Adipocyte (in vitro differentiated cells): Measurements from ENCODE around the gene AJM1.
"Not testable (repeated sequence)": the region's sequence is repeated elsewhere in the genome, so short reads cannot be mapped to it uniquely, and the experiment has no call there.

Experiments
- DNase-seq: peaks from one replicate; pipeline ENCODE4 v3.0.0-alpha.2; 2015; ENCODE audit warnings: low read depth
- H3K27me3 ChIP-seq: replicated peaks from 2 replicates; pipeline ENCODE4 v1.7.0; 2013; ENCODE audit warnings: mild to moderate bottlenecking, low read length, moderate library complexity; ENCODE audit not compliant: control insufficient read depth, insufficient read depth
- H3K36me3 ChIP-seq: 2 replicates; pipeline ENCODE4 v1.7.0; 2013; ENCODE audit warnings: low read length, mild to moderate bottlenecking, moderate library complexity; ENCODE audit not compliant: control insufficient read depth, insufficient read depth, severe bottlenecking
- H3K4me1 ChIP-seq: 2 replicates; pipeline ENCODE4 v1.7.0; 2013; ENCODE audit warnings: mild to moderate bottlenecking, low read length, moderate library complexity; ENCODE audit not compliant: control insufficient read depth, insufficient read depth
- H3K4me3 ChIP-seq: 2 replicates; pipeline ENCODE4 v1.7.0; 2013; ENCODE audit warnings: mild to moderate bottlenecking, low read length, moderate library complexity
- H3K9ac ChIP-seq: 2 replicates; pipeline ENCODE4 v1.7.0; 2013; ENCODE audit warnings: mild to moderate bottlenecking, low read length, moderate library complexity
- H3K9me3 ChIP-seq: 2 replicates; pipeline ENCODE4 v1.7.0; 2013; ENCODE audit warnings: mild to moderate bottlenecking, low read length, moderate library complexity; ENCODE audit not compliant: control insufficient read depth

Gene AJM1

DNA sequence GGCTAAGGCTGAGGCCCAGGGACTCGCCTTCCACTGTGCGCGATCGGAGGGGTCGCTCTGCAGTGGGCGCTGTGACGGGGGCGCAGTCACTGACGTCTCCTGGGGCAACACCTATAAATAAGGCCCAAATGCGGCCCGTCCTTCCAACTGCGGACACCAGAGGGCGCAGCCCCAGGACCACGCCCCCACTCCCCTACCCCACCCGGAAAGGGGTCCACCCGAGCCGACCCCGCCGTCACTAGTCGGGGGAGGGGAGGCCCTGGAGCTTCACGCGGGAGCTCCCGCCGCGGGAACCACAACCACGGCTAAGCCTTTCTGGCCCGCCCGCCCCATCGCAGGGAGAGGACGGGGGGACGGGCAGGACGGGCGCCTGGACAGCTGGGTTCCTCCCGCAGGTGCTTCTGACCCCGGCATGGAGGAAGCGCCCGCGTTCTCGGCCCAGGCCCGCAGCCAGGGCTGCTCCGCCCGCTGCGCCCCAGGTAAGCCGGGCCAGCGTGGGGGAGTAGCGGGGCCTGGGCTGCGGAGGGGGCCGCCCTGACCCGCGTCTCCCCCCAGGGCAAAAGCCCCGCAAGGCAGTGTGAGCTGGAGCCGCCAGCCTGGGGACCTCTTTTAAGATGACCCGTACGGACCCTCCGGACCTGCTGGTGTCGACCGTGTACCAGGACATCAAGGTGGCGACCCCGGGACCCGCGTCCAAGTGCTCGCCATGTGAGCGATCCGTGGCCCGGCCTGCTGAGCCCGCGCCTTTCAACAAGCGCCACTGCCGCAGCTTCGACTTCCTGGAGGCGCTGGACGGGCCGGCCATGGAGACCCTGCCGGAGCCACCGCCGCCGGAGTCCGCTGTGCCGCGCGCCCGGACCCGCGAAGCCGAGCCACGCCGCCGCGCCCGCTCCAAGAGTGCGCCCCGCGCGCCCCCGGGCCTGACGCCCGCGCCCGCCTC, 1.8 kb downstream of the AJM1 start:
- H3K4me3 ChIP-seq, H3K27me3 ChIP-seq, H3K4me1 ChIP-seq, H3K9me3 ChIP-seq, H3K36me3 ChIP-seq, H3K9ac ChIP-seq: not testable (repeated sequence)
- DNase-seq, result peak; percentile 72

DNA sequence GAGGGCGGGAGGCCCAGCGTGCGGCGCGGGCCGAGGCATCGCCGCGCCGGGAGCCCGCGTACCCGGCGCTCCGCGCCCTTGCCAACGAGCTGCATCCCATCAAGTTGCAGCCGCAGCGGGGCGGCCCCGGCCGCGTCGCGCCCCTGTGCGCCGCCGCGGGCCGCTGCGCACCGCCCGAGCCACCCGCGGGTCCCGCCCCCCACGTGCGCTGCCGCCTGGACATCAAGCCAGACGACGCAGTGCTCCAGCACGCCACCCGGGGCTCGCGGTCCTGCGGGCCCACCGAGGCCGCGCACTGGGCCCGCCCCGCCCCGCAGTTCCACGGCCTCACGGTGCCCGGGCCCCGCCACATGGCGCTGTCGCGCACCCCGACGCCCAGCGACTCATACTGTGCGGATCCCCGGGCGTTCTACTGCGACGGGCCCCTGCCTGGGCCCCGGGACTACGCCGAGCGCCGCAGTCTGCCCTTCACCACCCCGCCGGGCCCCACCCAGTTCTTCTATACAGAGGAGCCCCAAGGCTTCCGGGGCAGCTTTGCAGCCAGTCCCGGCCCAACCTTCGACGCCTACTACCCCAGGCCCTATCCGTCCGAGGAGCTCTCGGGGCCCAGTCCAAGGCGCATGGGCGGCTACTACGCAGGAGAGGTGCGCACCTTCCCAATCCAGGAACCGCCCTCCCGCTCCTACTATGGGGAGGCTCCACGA, 2.6 kb downstream of the AJM1 start:
- Histone ChIP-seq H3K4me3 (no peak overlapping the region), H3K27me3 (no peaks in the 10 kb centered on the region), H3K9me3 (no peaks in the 10 kb centered on the region), H3K4me1 (peaks cover 11% of the 10 kb centered on the region), H3K9ac (no peak overlapping the region), H3K36me3 (peaks cover under 1% of the 10 kb centered on the region)
- peak; percentile 28 for DNase-seq

DNA sequence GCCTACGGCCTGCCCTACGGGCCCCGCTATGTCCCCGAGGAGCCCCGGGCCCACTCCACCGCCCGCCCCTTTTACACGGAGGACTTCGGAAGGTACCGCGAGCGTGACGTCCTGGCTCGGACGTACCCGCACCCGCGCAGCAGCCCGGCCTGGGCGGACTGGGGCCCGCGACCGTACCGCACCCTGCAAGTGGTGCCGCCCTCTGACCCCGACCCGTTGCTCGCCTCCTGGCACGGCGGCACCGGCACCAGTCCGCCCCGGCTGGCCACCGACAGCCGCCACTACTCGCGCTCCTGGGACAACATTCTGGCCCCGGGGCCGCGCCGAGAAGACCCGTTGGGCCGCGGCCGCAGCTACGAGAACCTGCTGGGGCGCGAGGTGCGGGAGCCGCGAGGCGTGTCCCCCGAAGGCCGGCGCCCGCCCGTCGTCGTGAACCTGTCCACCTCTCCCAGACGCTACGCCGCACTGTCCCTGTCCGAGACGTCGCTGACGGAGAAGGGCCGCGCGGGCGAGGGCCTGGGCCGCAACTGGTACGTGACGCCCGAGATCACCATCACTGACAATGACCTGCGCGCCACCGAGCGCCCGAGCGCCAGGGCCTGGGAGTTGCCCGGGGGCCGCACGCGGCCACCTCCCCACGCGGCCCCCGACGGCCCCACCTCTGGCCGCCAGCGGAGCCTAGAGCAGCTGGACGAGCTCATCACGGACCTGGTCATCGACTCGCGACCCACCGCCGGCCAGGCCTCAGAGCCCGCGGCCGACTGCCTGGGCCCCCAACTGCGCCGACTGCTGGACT, 3.4 kb downstream of the AJM1 start:
- no peak for DNase-seq
- no peaks in the 10 kb centered on the region for H3K27me3 ChIP-seq
- peaks cover 17% of the 10 kb centered on the region for H3K4me1 ChIP-seq
- H3K36me3 ChIP-seq, result no peaks in the 10 kb centered on the region
- H3K9ac ChIP-seq, result no peak overlapping the region
- H3K9me3 ChIP-seq, result no peaks in the 10 kb centered on the region
- no peak overlapping the region for H3K4me3 ChIP-seq

DNA sequence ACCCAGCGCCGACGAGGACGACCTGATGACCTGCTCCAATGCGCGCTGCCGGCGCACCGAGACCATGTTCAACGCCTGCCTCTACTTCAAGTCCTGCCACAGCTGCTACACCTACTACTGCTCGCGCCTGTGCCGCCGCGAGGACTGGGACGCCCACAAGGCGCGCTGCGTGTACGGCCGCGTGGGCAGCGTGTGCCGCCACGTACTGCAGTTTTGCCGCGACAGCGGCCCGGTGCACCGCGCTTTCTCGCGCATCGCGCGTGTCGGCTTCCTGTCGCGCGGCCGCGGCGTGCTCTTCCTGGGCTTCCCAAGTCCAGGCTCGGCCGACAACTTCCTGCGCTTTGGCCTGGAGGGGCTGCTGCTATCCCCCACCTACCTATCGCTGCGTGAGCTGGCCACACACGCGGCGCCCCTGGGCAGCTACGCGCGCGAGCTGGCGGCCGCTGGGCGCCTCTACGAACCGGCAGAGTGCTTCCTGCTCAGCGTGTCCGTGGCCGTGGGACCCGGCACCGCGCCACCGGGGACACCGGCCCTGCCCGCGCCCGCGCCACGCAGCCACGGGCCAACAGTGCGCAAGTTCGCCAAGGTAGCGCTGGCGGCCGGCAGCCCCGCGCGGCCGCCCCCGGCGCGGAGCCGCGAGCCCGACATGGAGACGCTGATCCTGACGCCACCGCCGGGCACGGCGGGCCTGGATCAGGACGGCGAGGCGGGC, 4.3 kb downstream of the AJM1 start:
- DNase-seq, result peak; percentile 27
- H3K4me3 ChIP-seq, result no peak overlapping the region
- peaks cover 6% of the 10 kb centered on the region for H3K36me3 ChIP-seq
- peak overlapping the region; percentile 39 for H3K9ac ChIP-seq
- no peaks in the 10 kb centered on the region for H3K27me3 ChIP-seq
- H3K9me3 ChIP-seq, result no peaks in the 10 kb centered on the region
- peaks cover 14% of the 10 kb centered on the region for H3K4me1 ChIP-seq

DNA sequence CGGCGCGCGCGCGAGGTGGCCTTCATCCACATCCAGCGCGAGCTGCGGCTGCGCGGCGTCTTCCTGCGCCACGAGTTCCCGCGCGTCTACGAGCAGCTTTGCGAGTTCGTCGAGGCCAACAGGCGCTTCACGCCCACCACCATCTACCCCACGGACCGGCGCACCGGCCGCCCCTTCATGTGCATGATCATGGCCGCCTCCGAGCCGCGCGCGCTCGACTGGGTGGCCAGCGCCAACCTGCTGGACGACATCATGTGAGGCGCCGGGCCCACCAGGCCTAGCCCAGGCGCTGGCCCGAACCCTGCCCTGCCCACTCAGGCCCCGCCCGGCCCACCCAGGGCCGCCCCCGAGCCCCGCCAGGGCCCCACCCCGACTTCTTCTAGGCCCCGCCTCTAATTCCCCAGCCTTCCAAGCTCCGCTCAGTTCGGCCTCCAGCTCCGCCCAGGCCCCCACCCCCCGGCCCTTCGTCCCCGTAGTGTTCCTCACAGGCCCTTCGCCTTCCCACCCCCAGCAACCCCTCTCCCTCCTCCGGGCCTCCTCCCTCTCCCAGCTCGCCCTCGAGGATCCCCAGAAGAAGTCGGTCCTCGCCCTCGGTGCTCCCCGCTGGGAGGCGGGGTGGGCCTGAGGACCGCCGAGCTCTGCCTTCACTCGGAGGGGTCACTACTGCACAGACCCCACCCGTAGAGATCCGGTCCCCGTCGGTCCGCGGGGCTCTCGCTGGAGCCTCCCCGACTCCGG, 5.0 kb downstream of the AJM1 start:
- no peaks in the 10 kb centered on the region for H3K27me3 ChIP-seq
- peaks cover 8% of the 10 kb centered on the region for H3K4me1 ChIP-seq
- peak overlapping the region; percentile 97 for H3K4me3 ChIP-seq
- H3K36me3 ChIP-seq, result peaks cover 6% of the 10 kb centered on the region
- H3K9me3 ChIP-seq, result no peaks in the 10 kb centered on the region
- DNase-seq, result peak; percentile 88
- peak overlapping the region; percentile 96 for H3K9ac ChIP-seq

DNA sequence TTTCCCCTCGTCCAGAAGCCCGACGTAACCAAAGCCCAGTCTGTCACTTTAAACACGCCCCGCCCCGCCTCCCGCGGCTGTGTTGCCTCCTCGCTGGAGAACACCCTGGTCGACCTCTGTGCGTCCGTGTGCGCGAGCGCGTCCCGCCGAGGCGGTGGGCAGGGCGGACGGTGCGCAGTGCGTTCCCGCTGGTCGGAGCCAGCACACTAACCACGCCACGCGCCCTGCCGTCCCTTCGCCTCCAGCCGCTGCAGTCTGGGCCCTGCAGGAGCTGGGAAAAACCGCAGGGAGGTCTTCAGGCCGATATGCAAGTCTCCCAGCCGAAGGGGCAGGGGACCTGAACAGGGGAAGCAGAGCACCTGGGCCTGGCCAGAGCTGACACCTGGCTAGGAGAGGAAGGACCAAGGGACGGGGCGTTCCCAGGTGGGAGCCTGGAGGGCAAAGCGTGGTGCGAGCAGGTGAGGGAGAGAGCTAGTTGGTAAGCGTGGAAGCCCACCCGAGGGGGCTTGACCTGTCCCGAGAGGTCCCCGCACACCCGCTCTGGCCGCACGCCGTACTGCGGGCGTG, 5.6 kb downstream of the AJM1 start:
- DNase-seq, result peak; percentile 95
- Histone ChIP-seq H3K9ac (peak overlapping the region; percentile 96), H3K27me3 (no peaks in the 10 kb centered on the region), H3K4me3 (peak overlapping the region; percentile 97), H3K4me1 (peaks cover 8% of the 10 kb centered on the region), H3K36me3 (peaks cover 6% of the 10 kb centered on the region), H3K9me3 (no peaks in the 10 kb centered on the region)

DNA sequence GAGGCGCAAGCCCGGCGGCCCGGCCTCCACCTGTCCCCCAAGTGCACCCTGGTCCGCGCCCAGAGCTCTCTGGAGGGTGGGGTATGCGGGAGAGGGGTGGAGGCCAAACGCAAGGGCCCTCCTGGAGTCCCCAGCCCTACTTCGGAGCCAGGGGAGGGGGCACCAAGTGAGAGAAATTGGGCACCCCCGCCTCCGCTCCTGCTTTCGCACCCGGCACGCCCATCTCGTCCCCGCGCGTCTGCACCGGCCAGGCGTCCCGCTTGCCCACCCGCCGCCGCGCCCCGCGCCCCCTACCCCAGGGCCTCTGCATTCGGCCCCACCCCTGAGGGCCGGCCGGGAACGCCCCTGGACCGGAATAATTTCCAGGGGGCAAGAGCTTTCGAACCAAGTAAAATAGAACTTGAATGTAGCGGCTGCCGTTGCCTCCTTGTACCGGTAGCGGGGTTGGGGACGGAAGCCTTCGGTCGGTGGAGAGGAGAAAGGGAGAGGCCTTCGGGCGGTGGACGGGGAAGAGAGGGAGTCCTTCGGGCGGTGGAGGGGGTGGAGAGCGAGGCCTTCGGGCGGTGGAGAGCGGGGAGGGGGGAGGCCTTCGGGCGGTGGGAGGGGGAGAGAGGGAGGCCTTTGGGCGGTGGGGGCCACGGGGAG, 6.2 kb downstream of the AJM1 start:
- H3K36me3 ChIP-seq, result peaks cover 6% of the 10 kb centered on the region
- H3K4me1 ChIP-seq, result peaks cover 8% of the 10 kb centered on the region
- DNase-seq, result peak; percentile 69
- peak overlapping the region; percentile 96 for H3K9ac ChIP-seq
- H3K4me3 ChIP-seq, result peak overlapping the region; percentile 97
- H3K27me3 ChIP-seq, result no peaks in the 10 kb centered on the region
- H3K9me3 ChIP-seq, result no peaks in the 10 kb centered on the region

DNA sequence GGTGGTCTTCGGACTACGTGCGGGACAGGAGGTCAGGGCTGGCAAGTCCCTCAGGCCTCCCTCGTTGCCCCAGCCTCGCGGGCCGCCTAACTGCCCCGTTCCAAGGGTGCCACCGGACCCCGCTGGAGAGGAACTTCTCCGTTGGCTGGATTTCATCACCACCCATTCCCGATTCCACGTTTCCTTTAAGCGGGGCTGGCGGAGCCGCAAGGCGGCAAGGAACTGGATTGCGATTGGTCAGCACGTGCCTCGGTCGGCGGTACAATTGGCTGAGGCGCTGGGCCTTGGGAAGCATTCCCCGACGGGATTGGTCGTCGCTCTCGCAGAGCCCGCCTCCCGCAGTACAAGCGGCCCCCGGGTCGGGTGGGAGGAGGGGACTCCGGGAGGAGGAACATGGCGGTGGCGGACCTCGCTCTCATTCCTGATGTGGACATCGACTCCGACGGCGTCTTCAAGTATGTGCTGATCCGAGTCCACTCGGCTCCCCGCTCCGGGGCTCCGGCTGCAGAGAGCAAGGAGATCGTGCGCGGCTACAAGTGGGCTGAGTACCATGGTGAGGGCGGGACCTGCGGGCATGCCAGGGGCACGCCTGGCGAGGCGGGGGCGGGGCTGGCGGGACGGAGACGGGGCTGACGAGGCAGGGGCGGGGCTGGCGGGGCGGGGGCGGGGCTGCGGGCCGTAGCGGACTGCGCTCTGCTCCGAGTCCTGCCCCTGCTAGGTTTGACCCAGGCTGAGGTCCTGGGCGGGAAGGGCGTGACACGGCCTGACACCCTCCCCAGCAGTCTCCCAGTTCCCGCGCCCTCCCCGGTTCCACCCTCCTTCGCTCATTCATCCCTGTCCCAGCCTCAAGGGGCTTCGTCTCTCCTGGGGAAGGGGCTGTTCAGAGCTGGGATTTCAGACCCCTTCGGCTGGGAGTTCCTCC, 7.0 kb downstream of the AJM1 start, which contains the start of gene PHPT1:
Gene PHPT1, plus strand, starts transcription at position 372 of the 922 bp plus-strand sequence. Its CDS starts 22 bp downstream, at position 394.
- H3K36me3 ChIP-seq, result peaks cover 6% of the 10 kb centered on the region
- H3K9me3 ChIP-seq, result no peaks in the 10 kb centered on the region
- DNase-seq, result peak; percentile 100
- peaks cover 8% of the 10 kb centered on the region for H3K4me1 ChIP-seq
- H3K4me3 ChIP-seq, result peak within 1 kb of the TSS; percentile 97
- peak within 1 kb of the TSS; percentile 96 for H3K9ac ChIP-seq
- H3K27me3 ChIP-seq, result no peaks in the 10 kb centered on the region
